PC-9 (cell line): ENCODE measurements around the gene DUSP14. TPM values are rescaled to one million over a fixed set of nuclear protein-coding genes. Genes with fewer than 3 reads are reported as not detected.

Experiments used
- BruUV-seq: library from RNA; stranded (reverse); fragments of 400-500 nt; replicated peaks from 2 replicates; lab custom pipeline; 2021; lab: Mats Ljungman, UMichigan
- CTCF ChIA-PET: fragments of 300-600 bp; sonication (Branson Sonifier 250); formaldehyde crosslinking; loops from one replicate; lab custom pipeline; 2022; ENCODE audit warnings: antibody characterized with exemption; lab: Charles Lee
- POLR2A ChIA-PET: fragments of 300-600 bp; sonication (Branson Sonifier 250); formaldehyde crosslinking; loops from one replicate; lab custom pipeline; 2022; ENCODE audit warnings: antibody characterized with exemption; ENCODE audit not compliant: unreplicated experiment; lab: Charles Lee
- DNase-seq, 2 experiments: peaks; one replicate each; pipeline versions ENCODE4 v3.0.0 to v3.0.0-alpha.2; 2015 to 2022; ENCODE audit warnings: mixed read lengths in 1 of 2
- H2AFZ ChIP-seq: fragments of 200-600 bp; sonication (generic); 2 replicates; pipeline ENCODE4 v1.8.1; 2017; ENCODE audit warnings: antibody characterized with exemption
- H3F3A ChIP-seq: fragments of 200-600 bp; sonication (generic); 2 replicates; pipeline ENCODE4 v1.8.1; 2017; ENCODE audit warnings: antibody characterized with exemption, mild to moderate bottlenecking, low read depth; ENCODE audit not compliant: insufficient read depth
- H3K27ac ChIP-seq: fragments of 200-600 bp; sonication (generic); 2 replicates; pipeline ENCODE4 v1.6.1; 2016; ENCODE audit warnings: mixed run types
- H3K27me3 ChIP-seq: fragments of 200-600 bp; sonication (generic); 2 replicates; pipeline ENCODE4 v1.6.1; 2016; ENCODE audit warnings: low read depth, mixed run types; ENCODE audit not compliant: insufficient read depth
- H3K36me3 ChIP-seq: fragments of 200-600 bp; sonication (generic); 2 replicates; pipeline ENCODE4 v1.6.1; 2016; ENCODE audit warnings: low read depth, mixed run types
- H3K4me1 ChIP-seq: fragments of 200-600 bp; sonication (generic); replicated peaks from 2 replicates; pipeline ENCODE4 v1.6.1; 2016; ENCODE audit warnings: mixed run types; ENCODE audit not compliant: insufficient read depth
- H3K4me2 ChIP-seq: fragments of 200-600 bp; sonication (generic); 2 replicates; pipeline ENCODE4 v1.6.1; 2017; ENCODE audit warnings: mixed run types
- H3K4me3 ChIP-seq: fragments of 200-600 bp; sonication (generic); 2 replicates; pipeline ENCODE4 v1.6.1; 2016; ENCODE audit warnings: mixed run types
- H3K79me2 ChIP-seq: fragments of 200-600 bp; sonication (generic); 2 replicates; pipeline ENCODE4 v1.6.1; 2017; ENCODE audit warnings: low read depth, mixed run types
- H3K9me2 ChIP-seq: fragments of 200-600 bp; sonication (generic); 2 replicates; pipeline ENCODE4 v1.8.1; 2017; ENCODE audit warnings: mild to moderate bottlenecking; ENCODE audit not compliant: insufficient read depth
- H3K9me3 ChIP-seq: fragments of 200-600 bp; sonication (generic); 2 replicates; pipeline ENCODE4 v1.8.1; 2016; ENCODE audit warnings: low read depth; ENCODE audit not compliant: insufficient read depth
- H4K20me1 ChIP-seq: fragments of 200-600 bp; sonication (generic); 2 replicates; pipeline ENCODE4 v1.8.1; 2017; ENCODE audit not compliant: insufficient read depth
- EZH2 ChIP-seq: fragments of 200-600 bp; sonication (generic); IDR thresholded peaks from 2 replicates; pipeline ENCODE4 v1.8.0; 2017; ENCODE audit warnings: antibody characterized with exemption, low read depth
- intact Hi-C: fragments of 100-400 bp; cut with micrococcal nuclease; formaldehyde crosslinking; loops from one replicate; pipeline ENCODE4 v1.10.0; 2022; ENCODE audit not compliant: unreplicated experiment
- total RNA-seq: library from RNA; stranded (reverse); gene quantifications from 2 replicates; pipeline ENCODE4 v1.2.3, GENCODE V29; 2021
- TF ChIP-seq, protein P1 (sequence below): fragments of 200-600 bp; sonication (generic); conservative IDR thresholded peaks from 2 replicates; pipeline ENCODE4 v1.6.1; 2017; ENCODE audit warnings: mixed run types, antibody characterized with exemption, mild to moderate bottlenecking, moderate library complexity

DUSP14 gene
- total RNA-seq, 1 experiment from 2014 or later: 23.3 TPM

DNA sequence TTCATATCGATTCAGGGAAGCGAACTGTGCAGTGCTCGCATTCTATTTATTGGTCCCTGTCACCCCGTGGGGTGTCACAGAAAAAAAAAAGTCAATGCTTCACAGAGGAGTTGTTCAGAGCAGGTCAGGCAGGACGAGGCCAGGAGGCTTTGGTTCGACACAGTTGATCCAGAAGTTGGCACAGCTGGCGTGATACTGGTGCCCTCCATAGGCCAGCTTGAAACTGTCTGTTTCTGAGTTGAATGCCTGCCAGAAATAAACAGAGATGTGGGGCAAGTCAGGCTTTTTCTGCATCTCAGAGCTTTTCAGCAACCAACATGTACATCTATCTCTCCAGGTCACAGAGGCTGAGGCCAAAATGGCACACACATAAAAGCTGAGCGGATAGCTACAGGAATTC, 29.1 kb downstream of the DUSP14 start:
- Histone ChIP-seq H3K4me1 (no peaks in the 10 kb centered on the region), H3K36me3 (no peaks in the 10 kb centered on the region; the same call in 1 of the 2 replicates), H2AFZ (no peak overlapping the region), H3K9me2 (no peaks in the 10 kb centered on the region), H3K9me3 (no peaks in the 10 kb centered on the region), H3K4me3 (no peak overlapping the region), H3K27me3 (no peaks in the 10 kb centered on the region), H3K79me2 (no peaks in the 10 kb centered on the region), H3K4me2 (no peak overlapping the region), H4K20me1 (peaks cover 7% of the 10 kb centered on the region; the same call in 1 of the 2 replicates), H3K27ac (no peak overlapping the region), H3F3A (peaks cover 11% of the 10 kb centered on the region)
- POLR2A ChIA-PET: no interaction called here
- BruUV-seq: no TSS peak
- intact Hi-C loops: no loop called here
- DNase-seq: no peak
- TF ChIP-seq, protein P1, sequence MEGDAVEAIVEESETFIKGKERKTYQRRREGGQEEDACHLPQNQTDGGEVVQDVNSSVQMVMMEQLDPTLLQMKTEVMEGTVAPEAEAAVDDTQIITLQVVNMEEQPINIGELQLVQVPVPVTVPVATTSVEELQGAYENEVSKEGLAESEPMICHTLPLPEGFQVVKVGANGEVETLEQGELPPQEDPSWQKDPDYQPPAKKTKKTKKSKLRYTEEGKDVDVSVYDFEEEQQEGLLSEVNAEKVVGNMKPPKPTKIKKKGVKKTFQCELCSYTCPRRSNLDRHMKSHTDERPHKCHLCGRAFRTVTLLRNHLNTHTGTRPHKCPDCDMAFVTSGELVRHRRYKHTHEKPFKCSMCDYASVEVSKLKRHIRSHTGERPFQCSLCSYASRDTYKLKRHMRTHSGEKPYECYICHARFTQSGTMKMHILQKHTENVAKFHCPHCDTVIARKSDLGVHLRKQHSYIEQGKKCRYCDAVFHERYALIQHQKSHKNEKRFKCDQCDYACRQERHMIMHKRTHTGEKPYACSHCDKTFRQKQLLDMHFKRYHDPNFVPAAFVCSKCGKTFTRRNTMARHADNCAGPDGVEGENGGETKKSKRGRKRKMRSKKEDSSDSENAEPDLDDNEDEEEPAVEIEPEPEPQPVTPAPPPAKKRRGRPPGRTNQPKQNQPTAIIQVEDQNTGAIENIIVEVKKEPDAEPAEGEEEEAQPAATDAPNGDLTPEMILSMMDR: no peak
- TF ChIP-seq EZH2: no peak
- CTCF ChIA-PET: no interaction called here

DNA sequence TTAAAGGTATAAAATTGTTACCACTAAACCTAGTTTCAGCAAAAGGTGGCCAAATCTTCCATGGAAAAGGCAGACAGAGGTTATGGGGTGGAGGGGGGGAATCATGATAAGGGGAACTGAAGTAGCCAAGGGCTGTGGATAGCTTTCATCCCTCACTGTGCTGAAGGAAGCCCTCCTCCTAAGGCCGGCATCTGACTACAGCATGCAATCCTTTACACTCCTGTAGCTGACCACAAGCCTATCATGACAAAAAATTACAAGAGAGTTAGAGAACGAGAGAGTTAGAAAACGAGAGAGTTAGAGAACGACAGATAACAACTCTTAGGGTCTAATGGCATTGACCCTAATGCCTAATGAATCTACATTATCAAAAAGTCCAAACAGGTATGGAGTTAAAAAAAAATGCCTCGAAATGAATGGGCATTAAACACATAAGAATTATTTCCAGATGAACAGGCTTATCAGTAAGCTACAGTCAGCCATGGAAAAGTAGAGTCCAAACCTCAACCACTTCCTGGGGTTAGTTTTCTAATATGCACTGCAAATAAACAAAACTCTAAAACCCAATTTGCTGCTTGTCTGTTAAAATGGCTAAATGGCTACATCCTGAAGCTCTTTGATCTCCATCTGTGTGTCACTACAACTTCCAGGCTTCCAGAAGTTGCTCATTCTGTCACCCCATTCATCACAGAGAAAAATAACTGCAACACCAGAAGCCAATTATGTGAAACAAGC, 29.7 kb downstream of the DUSP14 start:
- no peaks in the 10 kb centered on the region for H3K4me1 ChIP-seq
- H3K4me3 ChIP-seq: no peak overlapping the region
- no TSS peak for BruUV-seq
- ChIA-PET POLR2A (no interaction called here), CTCF (no interaction called here)
- H2AFZ ChIP-seq: no peak overlapping the region
- H3K9me2 ChIP-seq: no peaks in the 10 kb centered on the region
- intact Hi-C loops: no loop called here
- no peak for DNase-seq
- no peaks in the 10 kb centered on the region for H3K27me3 ChIP-seq
- TF ChIP-seq, protein P1: no peak
- no peak for TF ChIP-seq EZH2
- no peak overlapping the region for H3K4me2 ChIP-seq
- no peaks in the 10 kb centered on the region; the same call in 1 of the 2 replicates for H3K36me3 ChIP-seq
- no peaks in the 10 kb centered on the region for H3K79me2 ChIP-seq
- no peak overlapping the region for H3K27ac ChIP-seq
- peaks cover 7% of the 10 kb centered on the region; the same call in 1 of the 2 replicates for H4K20me1 ChIP-seq
- H3K9me3 ChIP-seq: no peaks in the 10 kb centered on the region
- H3F3A ChIP-seq: peaks cover 11% of the 10 kb centered on the region

- no TSS peak for BruUV-seq
- Histone ChIP-seq H3F3A (peaks cover 8% of the 10 kb centered on the region), H3K27me3 (no peaks in the 10 kb centered on the region), H3K79me2 (no peaks in the 10 kb centered on the region), H4K20me1 (no peaks in the 10 kb centered on the region; the same call in 1 of the 2 replicates), H3K9me2 (no peaks in the 10 kb centered on the region), H3K4me3 (no peak overlapping the region), H3K4me1 (no peaks in the 10 kb centered on the region), H3K9me3 (no peaks in the 10 kb centered on the region), H3K27ac (no peak overlapping the region), H3K36me3 (no peaks in the 10 kb centered on the region), H2AFZ (no peak overlapping the region), H3K4me2 (no peak overlapping the region)
- no peak for DNase-seq
- ChIA-PET CTCF (no interaction called here), POLR2A (no interaction called here)
- no peak for TF ChIP-seq EZH2
- TF ChIP-seq, protein P1: no peak
- intact Hi-C loops: no loop called here
These were observed 30.5 kb downstream of the DUSP14 start for GRCh38 chr17:37520174-37520573.
